NCI-H1105 treated with DMSO at 0.1 percent for 48 hours (cell line): ENCODE measurements around the gene CHRM1.
"Not testable (repeated sequence)": the region's sequence is repeated elsewhere in the genome, so short reads cannot be mapped to it uniquely, and the experiment has no call there.

Experiments used
- DNase-seq: peaks from one replicate; lab custom pipeline; 2025; lab: John Stamatoyannopoulos, UW

CHRM1 gene

GRCh38 chr11:62921201-62921572, at the start of gene CHRM1:
CHRM1 (minus strand) TSS chr11:62921363; CDS start chr11:62911100, 10,263 bp downstream.
- peak; percentile 38 for DNase-seq

- no peak for DNase-seq
These were observed 44.4 kb upstream of the CHRM1 start for GRCh38 chr11:62965574-62965973.

GRCh38 chr11:62962391-62962790, 41.2 kb upstream of the CHRM1 start:
- no peak for DNase-seq

GRCh38 chr11:62961017-62961570, 39.9 kb upstream of the CHRM1 start:
- no peak for DNase-seq

GRCh38 chr11:62959422-62959980, 38.3 kb upstream of the CHRM1 start:
- no peak for DNase-seq

GRCh38 chr11:62958547-62959421, 37.6 kb upstream of the CHRM1 start:
- DNase-seq, result no peak

GRCh38 chr11:62957147-62957546, 36.0 kb upstream of the CHRM1 start:
- no peak for DNase-seq

GRCh38 chr11:62954478-62954877, 33.3 kb upstream of the CHRM1 start:
- DNase-seq, result no peak

GRCh38 chr11:62953811-62954210, 32.6 kb upstream of the CHRM1 start:
- no peak for DNase-seq

- no peak for DNase-seq
These were observed 27.7 kb upstream of the CHRM1 start for GRCh38 chr11:62948765-62949320.

GRCh38 chr11:62945538-62945937, 24.4 kb upstream of the CHRM1 start:
- not testable (repeated sequence) for DNase-seq

- DNase-seq, result not testable (repeated sequence)
These were observed 16.4 kb upstream of the CHRM1 start for GRCh38 chr11:62937528-62937927.

GRCh38 chr11:62934496-62934785, 13.3 kb upstream of the CHRM1 start:
- DNase-seq, result no peak

GRCh38 chr11:62933750-62934495, 12.8 kb upstream of the CHRM1 start:
- no peak for DNase-seq

- DNase-seq, result no peak
These were observed 12.1 kb upstream of the CHRM1 start for GRCh38 chr11:62933285-62933684.

- DNase-seq, result no peak
These were observed 10.5 kb upstream of the CHRM1 start for GRCh38 chr11:62931499-62932278.

- DNase-seq, result no peak
These were observed 9.5 kb upstream of the CHRM1 start for GRCh38 chr11:62930666-62931065.

GRCh38 chr11:62930157-62930556, 9.0 kb upstream of the CHRM1 start:
- peak; percentile 63 for DNase-seq

- DNase-seq, result no peak
These were observed 6.8 kb upstream of the CHRM1 start for GRCh38 chr11:62928011-62928410.

GRCh38 chr11:62926680-62927455, 5.7 kb upstream of the CHRM1 start:
- DNase-seq, result no peak
